ENCODE results near the gene EFHC1. TPM values are rescaled to one million over a fixed set of nuclear protein-coding genes. Genes with fewer than 3 reads are reported as not detected.
A peak's percentile ranks its signal among the peaks of the same experiment; 100 is the strongest.

Gene EFHC1
- total and polyA plus RNA-seq, 2 of the 13 experiments (the other 11 are each of a cell fraction or from before 2014, with no cell fraction given) = 23.4 to 29.5 TPM

DNA sequence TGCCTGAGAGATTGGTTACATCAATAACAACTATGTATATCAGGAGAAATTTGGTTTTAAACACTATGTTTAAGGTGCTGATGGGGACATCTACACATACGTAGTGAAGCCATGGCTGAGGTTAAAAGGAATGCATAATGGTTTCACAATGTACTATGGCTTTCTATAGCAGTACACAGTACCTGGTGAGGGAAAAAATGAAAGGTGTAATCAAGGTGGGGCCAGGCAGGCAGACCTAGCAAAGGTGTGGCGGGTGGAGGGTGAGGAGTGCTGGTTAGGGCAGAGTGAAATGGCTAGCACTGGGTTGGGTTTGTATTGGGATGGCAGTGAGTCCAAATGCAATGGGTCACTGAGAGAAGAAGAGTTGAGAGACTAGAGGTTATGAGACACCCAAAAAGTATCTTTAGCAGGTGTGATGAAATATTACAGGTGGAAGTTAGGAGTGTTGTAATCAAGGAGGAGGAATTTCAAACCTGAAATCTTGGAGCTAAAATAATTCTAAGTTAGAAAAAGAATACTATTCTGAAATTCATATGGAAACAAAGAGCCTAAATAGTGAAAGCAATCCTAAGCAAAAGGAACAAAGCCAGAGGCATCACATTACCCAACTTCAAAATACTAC, 35.9 kb upstream of the EFHC1 start:
- no TSS peak for BruUV-seq (replicated peaks)
- Histone ChIP-seq H3K4me3 (replicated peaks in 1 of 3; ENCODE audit: insufficient read depth in 1 of 3, low read depth in 2 of 3, low read length in 3 of 3) (no peak overlapping the region), H2AFZ (ENCODE audit: low read length) (no peak overlapping the region), H3K79me2 (ENCODE audit: insufficient read depth, low read length) (peaks cover 15% of the 10 kb centered on the region), H3K4me1 (ENCODE audit: insufficient read depth, low read length) (peaks cover 13% of the 10 kb centered on the region), H3K4me2 (ENCODE audit: low read depth, low read length) (no peak overlapping the region), H3K27ac (ENCODE audit: extremely low read length, insufficient read depth, low read length) (no peak overlapping the region), H3K27me3 (ENCODE audit: control insufficient read depth in 1 of 2, insufficient read depth in 2 of 2, low read length in 2 of 2) (no peaks in the 10 kb centered on the region), H3K9ac (ENCODE audit: insufficient read depth, low read depth, low read length) (no peak overlapping the region), H4K20me1 (ENCODE audit: insufficient read depth, low read length) (no peaks in the 10 kb centered on the region; the same call in 1 of the 2 replicates), H3K9me3 (ENCODE audit: low read length) (peaks cover 5% of the 10 kb centered on the region), H3K36me3 (replicated peaks in 1 of 2; ENCODE audit: control insufficient read depth in 1 of 2, insufficient read depth in 2 of 2, low read length in 2 of 2) (peaks cover 3 to 12% of the 10 kb centered on the region in 2 experiments; a peak in 4 of 5 replicates)
- TF ChIP-seq ZNF431 (CRISPR knock-in tag; IDR thresholded peaks at IDR 0.05; ENCODE audit: borderline replicate concordance, low read depth) = no peak
- no peak for TF ChIP-seq ZNF672 (CRISPR knock-in tag; IDR thresholded peaks at IDR 0.05)
- no peak for TF ChIP-seq BCL6 (CRISPR knock-in tag; IDR thresholded peaks at IDR 0.05)
- TF ChIP-seq CEBPB (IDR thresholded peaks at IDR 0.05; ENCODE audit: borderline replicate concordance, low read depth, low read length) = peak; percentile 54; the same call in 1 of the 2 replicates
- no peak for TF ChIP-seq NONO (IDR thresholded peaks at IDR 0.05)
- TF ChIP-seq NONO (CRISPR knock-in tag; conservative IDR thresholded peaks at IDR 0.05) = no peak
- CTCF ChIA-PET (ENCODE audit: low intra/inter-chr PET ratio, low total read pairs) = no interaction called here
- no peak for ATAC-seq
- no peak for FAIRE-seq
- no peak for DNase-seq (ENCODE audit: low spot score)
- POLR2A ChIA-PET = no interaction called here
- in situ Hi-C loops (cut with HindIII; ENCODE audit: extremely low pct_ligation_motif_present, low pct_unique_long_range_greater_than_20kb) = no loop called here
- intact Hi-C loops (cut with micrococcal nuclease; ENCODE audit: unreplicated experiment) = no loop called here
- 96% methylated on average over 2 of the region's 2 CpGs for WGBS (ENCODE audit: low lambda C conversion rate)

DNA sequence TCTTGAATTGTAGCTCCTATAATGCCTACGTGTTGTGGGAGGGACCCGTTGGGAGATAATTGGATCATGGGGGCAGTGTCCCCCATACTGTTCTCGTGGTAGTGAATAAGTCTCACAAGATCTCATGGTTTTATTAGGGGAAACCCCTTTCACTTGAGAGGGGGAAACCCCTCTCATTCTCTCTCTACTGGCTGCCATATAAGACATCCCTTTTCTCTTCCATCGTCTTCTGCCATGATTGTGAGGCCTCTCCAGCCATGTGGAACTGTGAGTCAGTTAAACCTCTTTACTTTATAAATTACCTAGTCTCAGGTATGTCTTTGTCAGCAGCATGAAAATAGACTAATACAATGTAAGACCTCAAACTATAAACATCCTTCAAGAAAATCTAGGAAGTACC, 35.1 kb upstream of the EFHC1 start:
- WGBS (ENCODE audit: low lambda C conversion rate) = over 99% methylated on average over 4 of the region's 4 CpGs
- Histone ChIP-seq H3K9me3 (ENCODE audit: low read length) (peaks cover 5% of the 10 kb centered on the region), H4K20me1 (ENCODE audit: insufficient read depth, low read length) (no peaks in the 10 kb centered on the region; the same call in 1 of the 2 replicates), H3K4me1 (ENCODE audit: insufficient read depth, low read length) (peaks cover 21% of the 10 kb centered on the region), H3K79me2 (ENCODE audit: insufficient read depth, low read length) (peaks cover 12% of the 10 kb centered on the region), H2AFZ (ENCODE audit: low read length) (no peak overlapping the region), H3K27ac (ENCODE audit: extremely low read length, insufficient read depth, low read length) (no peak overlapping the region), H3K36me3 (replicated peaks in 1 of 2; ENCODE audit: control insufficient read depth in 1 of 2, insufficient read depth in 2 of 2, low read length in 2 of 2) (peaks cover 3 to 12% of the 10 kb centered on the region in 2 experiments; a peak in 4 of 5 replicates), H3K4me2 (ENCODE audit: low read depth, low read length) (no peak overlapping the region), H3K27me3 (ENCODE audit: control insufficient read depth in 1 of 2, insufficient read depth in 2 of 2, low read length in 2 of 2) (no peaks in the 10 kb centered on the region), H3K4me3 (replicated peaks in 1 of 3; ENCODE audit: insufficient read depth in 1 of 3, low read depth in 2 of 3, low read length in 3 of 3) (no peak overlapping the region), H3K9ac (ENCODE audit: insufficient read depth, low read depth, low read length) (no peak overlapping the region)
- in situ Hi-C loops (cut with HindIII; ENCODE audit: extremely low pct_ligation_motif_present, low pct_unique_long_range_greater_than_20kb) = no loop called here
- ChIA-PET CTCF (ENCODE audit: low intra/inter-chr PET ratio, low total read pairs) (no interaction called here), POLR2A (no interaction called here)
- intact Hi-C loops (cut with micrococcal nuclease; ENCODE audit: unreplicated experiment) = loop anchor here (5.0 kb wide), 1 partner anchor 33 kb away; no protein-coding TSS in a partner anchor
- no TSS peak for BruUV-seq (replicated peaks)
- FAIRE-seq = no peak
- ATAC-seq = no peak
- DNase-seq (ENCODE audit: low spot score) = no peak
- TF ChIP-seq GFI1 (CRISPR knock-in tag; IDR thresholded peaks at IDR 0.05; ENCODE audit: borderline replicate concordance) (no peak), FOXO1 (CRISPR knock-in tag; IDR thresholded peaks at IDR 0.05) (no peak), PTBP1 (IDR thresholded peaks at IDR 0.05; ENCODE audit: low read depth, low read length, poor library complexity, severe bottlenecking) (no peak), NFKB2 (CRISPR knock-in tag; IDR thresholded peaks at IDR 0.05; ENCODE audit: borderline replicate concordance) (no peak), MTF2 (CRISPR knock-in tag; IDR thresholded peaks at IDR 0.05; ENCODE audit: borderline replicate concordance) (no peak), NR3C1 (CRISPR knock-in tag; IDR thresholded peaks at IDR 0.05) (no peak), RBM39 (IDR thresholded peaks at IDR 0.05; ENCODE audit: low read depth, low read length, poor library complexity, severe bottlenecking) (no peak), RFX3 (CRISPR knock-in tag; IDR thresholded peaks at IDR 0.05) (no peak)
- TF ChIP-seq, protein P1, sequence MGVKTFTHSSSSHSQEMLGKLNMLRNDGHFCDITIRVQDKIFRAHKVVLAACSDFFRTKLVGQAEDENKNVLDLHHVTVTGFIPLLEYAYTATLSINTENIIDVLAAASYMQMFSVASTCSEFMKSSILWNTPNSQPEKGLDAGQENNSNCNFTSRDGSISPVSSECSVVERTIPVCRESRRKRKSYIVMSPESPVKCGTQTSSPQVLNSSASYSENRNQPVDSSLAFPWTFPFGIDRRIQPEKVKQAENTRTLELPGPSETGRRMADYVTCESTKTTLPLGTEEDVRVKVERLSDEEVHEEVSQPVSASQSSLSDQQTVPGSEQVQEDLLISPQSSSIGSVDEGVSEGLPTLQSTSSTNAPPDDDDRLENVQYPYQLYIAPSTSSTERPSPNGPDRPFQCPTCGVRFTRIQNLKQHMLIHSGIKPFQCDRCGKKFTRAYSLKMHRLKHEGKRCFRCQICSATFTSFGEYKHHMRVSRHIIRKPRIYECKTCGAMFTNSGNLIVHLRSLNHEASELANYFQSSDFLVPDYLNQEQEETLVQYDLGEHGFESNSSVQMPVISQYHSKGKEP (CRISPR knock-in tag; IDR thresholded peaks at IDR 0.05) = no peak
- TF ChIP-seq, protein P2, sequence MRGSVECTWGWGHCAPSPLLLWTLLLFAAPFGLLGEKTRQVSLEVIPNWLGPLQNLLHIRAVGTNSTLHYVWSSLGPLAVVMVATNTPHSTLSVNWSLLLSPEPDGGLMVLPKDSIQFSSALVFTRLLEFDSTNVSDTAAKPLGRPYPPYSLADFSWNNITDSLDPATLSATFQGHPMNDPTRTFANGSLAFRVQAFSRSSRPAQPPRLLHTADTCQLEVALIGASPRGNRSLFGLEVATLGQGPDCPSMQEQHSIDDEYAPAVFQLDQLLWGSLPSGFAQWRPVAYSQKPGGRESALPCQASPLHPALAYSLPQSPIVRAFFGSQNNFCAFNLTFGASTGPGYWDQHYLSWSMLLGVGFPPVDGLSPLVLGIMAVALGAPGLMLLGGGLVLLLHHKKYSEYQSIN (CRISPR knock-in tag; IDR thresholded peaks at IDR 0.05; ENCODE audit: borderline replicate concordance) = no peak
